Mucosa of descending colon (tissue), 3 donors: ENCODE results near the gene FANCC. TPM values are rescaled to one million over a fixed set of nuclear protein-coding genes. Genes with fewer than 3 reads are reported as not detected.

Experiments
- ATAC-seq: fragments of 200-7000 bp; cut with Tn5 transposase; one replicate; pipeline ENCODE4 v1.9.1; 2020; ENCODE audit warnings: mild to moderate bottlenecking, moderate library complexity
- DNase-seq, 3 donors: peaks; one replicate each; pipeline ENCODE4 v3.0.0-alpha.2; 2020
- H3K36me3 ChIP-seq: fragments of 200-600 bp; one replicate; pipeline ENCODE4 v1.8.0; 2021; ENCODE audit warnings: low read depth, mild to moderate bottlenecking
- H3K4me1 ChIP-seq: fragments of 200-600 bp; one replicate; pipeline ENCODE4 v1.8.0; 2021; ENCODE audit warnings: low read depth, mild to moderate bottlenecking
- H3K4me3 ChIP-seq: fragments of 200-600 bp; one replicate; pipeline ENCODE4 v1.8.0; 2021; ENCODE audit warnings: mild to moderate bottlenecking
- H3K9me3 ChIP-seq: fragments of 200-600 bp; one replicate; pipeline ENCODE4 v1.8.0; 2021; ENCODE audit warnings: mild to moderate bottlenecking
- CTCF ChIP-seq: fragments of 200-600 bp; IDR thresholded peaks from one replicate; pipeline ENCODE4 v1.8.0; 2022; ENCODE audit warnings: antibody characterized with exemption, mild to moderate bottlenecking
- intact Hi-C, 2 donors: fragments of 100-400 bp; cut with DNase I in 1 of 2; cut with micrococcal nuclease in 1 of 2; formaldehyde crosslinking; loops; one replicate each; pipeline versions ENCODE4 v1.11.0 to v1.11.1; 2022; cut with DNase I, micrococcal nuclease
- total RNA-seq, 3 donors: library from RNA; stranded (reverse); fragmentation: NEBNext Ultra II Directional in 2 of 3; extraction: Animal tissue kit (Norgen Biotek cat#: 25700) in 2 of 3; gene quantifications; one replicate each; pipeline versions ENCODE4 v1.2.1 to v1.2.4, GENCODE V29; 2021 to 2023
- donor health status: DM: no; HTN: no; CAD: no; lungs with moderate emphysema.
- donor health status: DM: no; HTN: no; CAD: no.
- donor health status: DM: no; HTN: yes; CAD: no.

The FANCC gene
- total RNA-seq, 3 donors from 2014 or later, result 10.7 to 18.0 (median 14.2) TPM

GRCh38 chr9:95129476-95130291, 187.8 kb downstream of the FANCC start:
- Histone ChIP-seq H3K9me3 (no peaks in the 10 kb centered on the region), H3K4me1 (peaks cover 9% of the 10 kb centered on the region), H3K36me3 (no peaks in the 10 kb centered on the region), H3K4me3 (no peak overlapping the region)
- no peak for TF ChIP-seq CTCF
- intact Hi-C loops, result loop anchor here (5.0 to 10.0 kb wide), 2 partner anchors 347 to 355 kb away; no protein-coding TSS in a partner anchor
- DNase-seq, result no peak
- peak; percentile 11 for ATAC-seq

- no peaks in the 10 kb centered on the region for H3K9me3 ChIP-seq
- no peak overlapping the region for H3K4me3 ChIP-seq
- ATAC-seq (no peak), DNase-seq (no peak)
- no peak for TF ChIP-seq CTCF
- intact Hi-C loops, result loop anchor here in 1 of 2 donors (10.0 kb wide), 1 partner anchor 353 kb away; no protein-coding TSS in a partner anchor
- H3K36me3 ChIP-seq, result no peaks in the 10 kb centered on the region
- H3K4me1 ChIP-seq, result no peaks in the 10 kb centered on the region
Measured at GRCh38 chr9:95128177-95128524, 189.4 kb downstream of the FANCC start.

DNA sequence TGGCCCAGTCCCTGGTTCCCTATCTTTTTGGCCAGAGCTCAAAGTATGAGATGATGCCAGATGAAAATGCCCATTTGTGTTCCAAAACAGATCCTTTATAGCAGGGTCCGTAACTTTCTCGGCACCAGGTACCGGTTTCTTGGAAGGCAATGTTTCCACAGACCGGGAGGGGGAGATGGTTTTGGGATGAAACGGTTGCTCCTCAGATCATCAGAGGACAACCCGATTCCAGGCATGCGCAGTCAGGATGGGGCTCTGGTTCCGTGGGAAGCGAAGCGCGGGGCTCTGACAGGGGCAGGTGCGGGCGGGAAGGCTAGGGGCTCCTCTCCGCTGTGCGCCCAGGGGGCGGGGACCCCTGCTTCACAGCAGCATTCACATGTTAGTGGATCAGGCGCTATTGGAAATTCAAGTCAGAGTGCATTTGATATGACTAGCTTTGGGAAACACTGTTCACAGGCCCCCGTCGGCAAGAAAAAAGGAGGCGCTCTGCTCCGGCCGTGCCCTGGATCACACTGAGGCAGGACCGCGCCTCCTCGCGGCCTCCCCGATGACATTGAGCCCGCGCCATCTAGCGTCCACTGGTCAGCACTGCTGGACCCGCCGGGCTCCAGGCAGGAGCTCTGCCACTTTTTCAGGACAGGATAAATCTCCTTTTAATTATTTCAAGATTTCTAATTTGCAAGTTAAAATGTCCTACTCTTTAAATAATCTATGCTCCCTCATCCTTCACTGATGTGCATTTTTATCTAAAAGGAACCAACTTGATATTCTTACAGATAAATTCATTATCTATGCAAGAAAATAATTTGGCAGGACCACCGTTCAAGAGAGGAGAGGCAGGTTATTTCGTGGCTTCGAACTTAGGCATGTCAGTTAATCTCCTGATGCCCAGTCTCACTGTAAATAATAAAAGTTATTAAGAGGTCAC, 190.0 kb downstream of the FANCC start:
- ATAC-seq (peak; percentile 92), DNase-seq (peak; percentile 82 to 92 (median 90))
- Histone ChIP-seq H3K36me3 (no peaks in the 10 kb centered on the region), H3K4me3 (no peak overlapping the region), H3K9me3 (no peaks in the 10 kb centered on the region), H3K4me1 (no peaks in the 10 kb centered on the region)
- intact Hi-C loops, result loop anchor here in 1 of 2 donors (10.0 kb wide), 1 partner anchor 353 kb away; no protein-coding TSS in a partner anchor
- peak; percentile 95 for TF ChIP-seq CTCF

GRCh38 chr9:95126739-95127138, 190.8 kb downstream of the FANCC start:
- TF ChIP-seq CTCF, result no peak
- intact Hi-C loops, result loop anchor here in 1 of 2 donors (10.0 kb wide), 1 partner anchor 352 kb away; no protein-coding TSS in a partner anchor
- H3K4me3 ChIP-seq, result no peak overlapping the region
- no peaks in the 10 kb centered on the region for H3K4me1 ChIP-seq
- no peaks in the 10 kb centered on the region for H3K9me3 ChIP-seq
- H3K36me3 ChIP-seq, result no peaks in the 10 kb centered on the region
- DNase-seq (no peak), ATAC-seq (no peak)

DNA sequence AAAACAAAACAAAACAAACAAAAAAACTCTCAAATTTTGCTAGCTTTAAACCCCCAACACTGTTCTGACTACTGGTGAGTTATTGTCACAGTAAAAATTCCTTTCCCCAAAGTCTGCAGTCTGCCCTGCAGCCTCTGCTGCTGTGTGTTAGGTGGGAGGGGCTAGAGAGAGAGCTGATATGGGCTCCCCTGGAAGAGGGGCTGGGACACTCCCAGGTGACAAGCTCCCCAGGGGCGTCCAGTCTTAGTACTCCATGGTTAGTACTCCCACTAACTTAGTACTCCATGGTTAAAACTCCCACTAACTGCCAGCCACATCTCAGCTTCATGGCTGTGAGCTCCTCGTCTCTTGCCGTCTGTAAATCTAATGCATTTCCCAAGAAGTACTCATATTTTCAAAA, 191.9 kb downstream of the FANCC start:
- Histone ChIP-seq H3K36me3 (no peaks in the 10 kb centered on the region), H3K4me3 (no peak overlapping the region), H3K4me1 (no peaks in the 10 kb centered on the region), H3K9me3 (no peaks in the 10 kb centered on the region)
- no peak for TF ChIP-seq CTCF
- DNase-seq (no peak), ATAC-seq (no peak)
- intact Hi-C loops, result loop anchor here in 1 of 2 donors (10.0 kb wide), 1 partner anchor 351 kb away; no protein-coding TSS in a partner anchor
